ENCODE data around the gene MICAL3.

The MICAL3 gene

GRCh38 chr22:17815703-17816254 lies 208.6 kb downstream of the MICAL3 start:
- no peak for DNase-seq (ENCODE audit: low spot score)

DNA sequence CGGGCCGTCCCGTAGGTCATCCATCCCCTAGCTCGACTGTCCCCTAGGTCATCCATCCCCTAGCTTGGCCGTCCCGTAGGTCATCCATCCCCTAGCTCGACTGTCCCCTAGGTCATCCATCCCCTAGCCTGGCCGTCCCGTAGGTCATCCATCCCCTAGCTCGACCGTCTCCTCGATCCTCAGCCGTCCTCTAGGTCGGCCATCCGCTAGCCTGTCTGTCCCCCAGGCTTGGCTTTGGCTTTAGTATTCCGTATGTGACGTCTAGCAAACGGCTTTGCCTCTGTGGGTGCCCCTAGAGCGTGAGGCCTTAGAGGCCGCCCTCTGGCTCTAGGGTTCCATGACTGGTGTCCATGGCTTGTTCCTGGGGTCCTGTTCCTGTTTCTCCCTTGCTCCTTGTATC lies 209.5 kb downstream of the MICAL3 start:
- DNase-seq (ENCODE audit: low spot score), result no peak

DNA sequence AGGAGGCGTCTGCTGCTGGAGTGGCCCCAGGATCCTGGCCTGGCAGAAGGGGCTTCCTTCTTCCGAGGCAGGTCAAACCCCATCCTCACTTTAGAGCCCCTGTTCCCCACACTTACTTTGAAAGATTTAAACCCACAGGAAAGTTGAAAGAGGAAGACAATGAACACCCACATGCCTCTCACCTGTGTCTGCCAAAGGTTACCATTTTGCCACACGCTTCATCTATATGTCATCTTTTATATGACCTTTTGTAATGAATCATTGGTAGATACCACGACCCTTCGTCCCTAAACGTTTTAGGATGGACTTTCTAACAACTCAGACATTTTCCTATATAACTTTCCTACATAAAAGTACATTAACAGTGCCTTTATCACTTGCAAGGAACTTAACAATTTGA lies 210.3 kb downstream of the MICAL3 start:
- no peak for DNase-seq (ENCODE audit: low spot score)

DNA sequence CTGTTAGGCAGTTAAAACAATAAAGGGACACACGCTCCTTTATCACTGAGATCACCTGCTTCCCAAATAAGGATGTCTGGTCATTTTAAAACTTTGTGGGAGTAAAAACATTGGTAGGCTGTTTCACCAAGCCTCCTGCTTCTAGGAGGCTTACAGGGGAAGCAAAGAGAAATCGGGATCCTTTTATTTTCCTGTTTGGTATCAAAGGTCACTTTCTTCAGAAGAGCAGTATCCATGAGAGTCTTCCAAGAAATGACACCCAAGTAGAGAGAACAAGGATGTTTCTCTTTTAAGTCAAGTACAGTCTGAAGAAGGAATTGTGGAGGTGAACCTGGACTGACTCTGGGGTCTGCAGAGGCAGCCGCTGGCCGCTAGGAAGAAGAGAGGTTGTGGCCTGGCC lies 213.2 kb downstream of the MICAL3 start:
- no peak for DNase-seq (ENCODE audit: low spot score)

DNA sequence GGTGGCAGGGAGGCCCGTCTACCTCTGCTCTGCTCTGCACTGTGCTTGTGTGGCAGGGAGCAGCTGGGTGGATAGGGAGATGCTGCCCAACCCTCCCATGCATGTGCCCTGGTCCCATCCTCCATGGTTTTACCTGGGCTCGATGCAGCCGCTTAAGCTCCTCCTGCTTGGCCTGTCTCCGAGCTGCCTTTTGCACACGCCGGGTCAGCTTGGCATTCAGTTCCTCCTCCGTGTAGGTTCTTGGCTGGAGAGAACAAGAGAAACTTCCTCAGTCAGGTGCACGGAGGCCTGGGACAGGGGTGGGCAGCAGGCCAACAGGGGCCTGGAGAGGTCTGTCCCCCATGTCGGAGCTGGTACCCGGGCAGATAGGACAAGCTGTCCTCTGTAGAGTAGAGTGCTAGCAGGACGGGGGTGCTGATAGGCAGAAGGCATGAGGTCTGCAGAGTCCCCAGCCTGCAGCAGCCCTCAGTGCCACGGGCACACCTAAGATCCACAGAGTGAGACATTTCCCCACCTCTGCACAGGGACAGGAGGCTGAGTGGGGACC lies 213.7 kb downstream of the MICAL3 start:
- no peak for DNase-seq (ENCODE audit: low spot score)

DNA sequence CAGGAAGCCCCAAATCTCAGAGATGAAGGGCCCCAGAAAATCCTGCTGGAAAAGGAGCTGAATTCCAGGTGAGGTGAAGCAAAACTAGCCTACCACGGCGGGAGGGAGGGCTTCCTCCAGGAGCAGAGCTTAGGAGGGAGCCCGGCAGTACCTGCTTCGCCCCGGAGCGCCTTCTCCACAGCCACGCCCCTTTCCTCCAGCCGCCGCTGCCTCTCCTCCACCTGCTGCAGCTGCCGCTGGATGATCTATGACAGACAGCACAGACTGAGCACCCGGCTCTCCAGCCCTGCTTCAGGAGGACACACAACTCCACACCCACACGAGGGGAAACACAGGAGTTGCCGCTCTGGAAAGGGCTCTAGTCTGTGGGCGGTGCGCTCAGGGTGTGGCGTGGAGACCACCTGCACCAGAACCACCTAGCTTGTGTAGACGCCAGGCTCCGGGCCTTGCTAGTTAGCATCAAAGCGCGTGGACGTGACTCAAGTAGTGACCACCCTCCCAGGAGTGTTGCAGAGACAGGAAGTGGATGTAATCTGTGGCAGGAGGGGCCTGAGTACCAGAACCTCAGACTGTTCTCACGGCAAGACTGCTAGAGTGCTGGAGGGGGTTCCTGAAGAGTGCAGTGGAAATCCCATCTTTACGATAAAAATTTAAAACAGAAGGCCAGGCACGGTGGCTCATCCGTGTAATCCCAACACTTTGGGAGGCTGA lies 215.5 kb downstream of the MICAL3 start:
- no peak for DNase-seq (ENCODE audit: low spot score)

DNA sequence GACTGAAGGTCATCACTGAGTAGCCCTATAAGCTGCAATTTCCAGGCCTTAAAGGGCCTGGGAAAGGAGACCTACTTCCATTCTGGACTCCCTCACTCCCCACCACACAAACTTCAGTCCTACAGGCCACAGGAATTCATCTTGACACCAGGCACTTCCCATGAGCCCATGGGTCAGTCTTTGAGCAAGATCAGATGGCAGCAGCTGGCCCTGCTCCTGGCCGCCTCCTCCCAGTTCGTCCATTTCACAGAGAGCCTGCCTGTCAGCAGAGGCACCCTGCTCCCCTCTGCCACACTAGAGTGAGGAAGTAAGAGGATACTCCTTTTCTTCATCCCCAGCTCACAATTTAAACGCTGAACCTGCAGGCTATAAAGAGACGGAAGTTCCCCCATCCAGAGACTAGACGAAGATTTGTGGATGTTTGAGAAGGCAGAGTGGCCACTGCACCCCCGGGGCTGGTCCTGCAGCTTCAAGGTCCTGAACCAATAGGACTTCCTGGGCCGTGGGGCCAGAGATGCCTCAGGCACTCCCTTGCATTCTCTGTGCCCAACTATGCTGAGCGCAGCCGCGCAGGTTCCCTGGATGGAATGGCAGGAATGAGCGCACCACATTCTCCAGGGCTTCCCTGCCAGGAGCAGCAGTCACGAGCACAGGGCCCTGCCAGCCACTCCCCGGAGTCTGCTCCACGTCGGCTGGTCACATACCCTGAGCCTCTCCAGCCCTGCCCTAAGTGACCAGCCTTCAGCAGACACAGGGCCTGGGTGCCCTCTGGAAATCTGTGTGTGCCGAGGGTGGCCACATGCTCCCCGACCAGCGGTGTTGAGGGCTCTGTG lies 216.6 kb downstream of the MICAL3 start:
- no peak for DNase-seq (ENCODE audit: low spot score)

- no peak for DNase-seq (ENCODE audit: low spot score)
These were observed 217.3 kb downstream of the MICAL3 start for GRCh38 chr22:17807086-17807485.

DNA sequence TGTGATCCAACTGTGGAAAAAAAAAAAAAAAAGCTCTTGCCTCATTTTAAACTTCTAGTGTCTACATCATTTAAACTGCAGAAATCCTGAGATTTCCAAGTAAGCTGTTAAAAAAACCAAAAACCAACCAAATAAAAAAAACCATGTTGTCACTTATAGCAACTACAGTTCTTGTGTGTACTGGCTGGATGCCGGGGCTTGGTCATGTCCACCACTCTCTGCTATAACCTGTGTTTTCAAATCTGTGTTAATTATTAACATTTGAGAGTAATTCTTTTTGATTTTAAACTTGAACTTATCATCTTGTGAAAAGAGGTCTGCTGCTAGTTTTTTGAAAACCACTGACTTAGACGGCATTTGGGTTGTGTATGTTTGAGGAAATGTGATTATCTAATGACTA lies 217.9 kb downstream of the MICAL3 start:
- DNase-seq (ENCODE audit: low spot score), result no peak

GRCh38 chr22:17804331-17805080 lies 219.9 kb downstream of the MICAL3 start:
- no peak for DNase-seq (ENCODE audit: low spot score)

DNA sequence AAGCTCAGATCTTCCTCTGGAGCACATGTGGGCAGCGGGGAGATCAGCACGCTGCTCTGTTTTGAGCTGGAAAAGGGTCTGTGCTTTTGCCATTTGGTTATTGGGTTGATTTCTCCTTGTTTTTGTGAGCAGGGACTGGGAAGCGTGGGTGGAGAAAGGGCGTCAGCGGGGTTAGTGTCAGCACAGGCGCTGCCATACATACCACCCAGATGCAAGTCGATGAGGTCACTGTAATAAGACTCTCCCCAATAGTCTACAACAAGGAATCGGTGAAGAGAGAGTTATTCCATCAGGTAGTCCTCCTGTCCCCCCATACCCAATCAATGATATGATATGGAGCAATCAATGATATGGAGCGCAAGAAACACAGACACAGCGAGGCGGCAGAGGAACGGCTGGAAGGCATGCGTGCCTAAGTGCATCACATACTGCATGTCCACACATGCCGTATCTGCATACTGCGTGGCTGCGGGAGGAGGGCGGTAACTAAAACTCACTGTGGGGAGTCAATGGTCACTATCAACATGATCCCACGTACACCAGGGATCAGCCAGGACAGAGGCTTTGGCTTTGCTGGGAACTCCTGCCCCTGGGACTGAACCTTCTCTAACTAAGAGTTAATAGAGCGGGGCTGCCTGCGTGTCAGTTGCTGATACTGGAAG lies 220.6 kb downstream of the MICAL3 start:
- no peak for DNase-seq (ENCODE audit: low spot score)

- DNase-seq (ENCODE audit: low spot score), result no peak
These were observed 221.5 kb downstream of the MICAL3 start for GRCh38 chr22:17802822-17803221.

- DNase-seq (ENCODE audit: low spot score), result no peak
These were observed 221.9 kb downstream of the MICAL3 start for GRCh38 chr22:17802411-17802810.

- DNase-seq (ENCODE audit: low spot score), result no peak
These were observed 226.4 kb downstream of the MICAL3 start for GRCh38 chr22:17797721-17798559.

DNA sequence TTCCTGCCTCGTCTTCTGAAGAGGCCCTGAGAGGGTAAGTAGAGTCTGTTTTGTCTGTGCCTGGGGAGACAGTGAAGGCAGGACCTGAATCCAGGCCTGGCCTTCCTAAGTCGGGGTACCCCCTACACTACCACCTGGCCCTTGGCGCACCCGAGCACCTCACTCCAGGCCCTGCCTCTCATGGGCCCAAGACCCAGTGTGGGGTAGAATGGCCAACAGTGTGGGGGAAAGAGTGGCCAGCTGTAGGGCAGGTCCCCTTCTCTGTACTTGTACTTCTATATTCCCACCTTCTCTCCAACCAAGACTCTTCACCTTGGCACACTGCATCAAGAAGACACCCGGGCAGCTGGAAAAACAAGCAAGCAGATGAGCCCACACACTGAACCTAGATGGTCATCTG lies 227.7 kb downstream of the MICAL3 start:
- no peak for DNase-seq (ENCODE audit: low spot score)

DNA sequence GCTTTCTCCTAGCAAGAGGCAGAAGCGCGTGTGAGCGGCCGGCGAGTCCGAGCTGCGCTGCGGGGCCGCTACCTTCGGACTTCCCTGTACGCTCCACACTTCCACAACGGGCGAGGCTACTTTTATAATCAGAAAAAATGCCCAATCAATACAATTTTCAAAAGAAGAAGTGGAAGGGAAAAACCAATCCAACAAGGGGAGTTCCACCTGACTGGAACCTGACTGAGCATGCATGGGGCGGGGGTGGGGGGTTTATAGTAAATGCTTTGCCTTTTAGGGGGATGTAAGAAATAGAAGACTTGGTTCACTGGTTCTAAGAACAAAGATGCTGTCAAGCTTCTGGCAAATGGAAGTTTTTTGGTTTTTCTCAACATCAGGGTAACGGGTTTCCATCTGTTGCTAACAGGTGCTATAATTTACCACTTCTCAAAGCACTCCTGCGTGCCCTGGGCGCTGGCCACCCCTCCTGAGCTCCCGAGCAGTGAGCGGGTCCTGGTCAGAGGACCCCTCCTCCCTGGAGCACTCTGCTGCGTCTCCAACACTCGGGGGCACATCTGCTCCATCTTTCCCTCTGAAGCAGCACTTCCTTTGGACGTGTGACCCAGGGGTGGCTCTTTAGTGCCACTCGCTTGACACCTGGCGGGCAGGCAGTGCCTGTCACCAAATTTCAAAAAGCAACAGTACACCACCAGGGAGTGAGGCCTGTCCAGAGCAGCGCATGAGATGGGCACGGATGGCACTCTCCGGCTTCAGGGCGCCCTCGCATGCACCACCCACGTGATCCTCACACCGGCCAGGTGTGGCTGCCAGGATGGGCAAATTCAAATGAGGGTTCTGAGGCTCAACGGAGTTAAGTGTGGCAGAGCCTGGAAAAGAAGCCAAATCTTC lies 228.5 kb downstream of the MICAL3 start:
- no peak for DNase-seq (ENCODE audit: low spot score)

- no peak for DNase-seq (ENCODE audit: low spot score)
These were observed 229.4 kb downstream of the MICAL3 start for GRCh38 chr22:17794726-17795542.

- DNase-seq (ENCODE audit: low spot score), result no peak
These were observed 231.4 kb downstream of the MICAL3 start for GRCh38 chr22:17792854-17793434.
